NCI-H1417 (cell line): ENCODE results near the gene ATP23.

ENCODE experiments used
- DNase-seq, 3 experiments: peaks; one replicate each; lab custom pipeline; 2025; lab: John Stamatoyannopoulos, UW

Gene ATP23, protein sequence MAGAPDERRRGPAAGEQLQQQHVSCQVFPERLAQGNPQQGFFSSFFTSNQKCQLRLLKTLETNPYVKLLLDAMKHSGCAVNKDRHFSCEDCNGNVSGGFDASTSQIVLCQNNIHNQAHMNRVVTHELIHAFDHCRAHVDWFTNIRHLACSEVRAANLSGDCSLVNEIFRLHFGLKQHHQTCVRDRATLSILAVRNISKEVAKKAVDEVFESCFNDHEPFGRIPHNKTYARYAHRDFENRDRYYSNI

DNA sequence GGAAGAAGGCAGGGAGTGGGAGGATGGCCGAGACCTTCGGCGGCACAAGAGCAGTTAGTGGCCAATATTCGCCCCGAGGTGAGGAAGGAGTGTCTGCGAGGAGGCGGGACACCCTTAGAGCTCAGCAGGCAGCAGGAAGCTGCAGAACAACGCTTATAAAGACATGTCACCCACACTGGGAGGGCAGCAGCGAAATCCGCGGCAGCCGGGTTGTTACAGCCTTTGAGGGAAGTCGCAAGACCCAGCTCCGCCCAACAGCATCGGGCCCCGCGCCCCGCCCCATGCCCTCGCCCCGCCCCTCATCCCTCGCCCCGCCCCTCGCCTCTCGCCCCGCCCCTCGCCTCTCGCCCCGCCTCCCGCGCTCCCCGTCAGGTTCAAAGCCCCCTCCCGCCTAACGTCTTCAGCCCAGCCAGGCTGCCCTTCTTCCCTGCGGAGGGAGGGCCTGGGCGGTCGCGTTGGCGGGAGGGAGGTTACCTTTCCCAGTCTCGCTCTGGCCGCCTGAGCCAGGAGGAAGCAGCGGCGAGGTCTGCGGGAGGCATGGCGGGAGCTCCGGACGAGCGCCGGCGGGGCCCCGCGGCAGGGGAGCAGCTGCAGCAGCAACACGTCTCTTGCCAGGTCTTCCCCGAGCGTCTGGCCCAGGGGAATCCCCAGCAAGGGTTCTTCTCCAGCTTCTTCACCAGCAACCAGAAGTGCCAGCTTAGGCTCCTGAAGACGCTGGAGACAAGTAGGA, at the start of gene ATP23:
Gene ATP23 (plus strand): TSS at position 403 of the 730 bp plus-strand sequence. CDS start 135 bp downstream, at position 538.
- peak; percentile 97 to 98 (median 97) for DNase-seq

DNA sequence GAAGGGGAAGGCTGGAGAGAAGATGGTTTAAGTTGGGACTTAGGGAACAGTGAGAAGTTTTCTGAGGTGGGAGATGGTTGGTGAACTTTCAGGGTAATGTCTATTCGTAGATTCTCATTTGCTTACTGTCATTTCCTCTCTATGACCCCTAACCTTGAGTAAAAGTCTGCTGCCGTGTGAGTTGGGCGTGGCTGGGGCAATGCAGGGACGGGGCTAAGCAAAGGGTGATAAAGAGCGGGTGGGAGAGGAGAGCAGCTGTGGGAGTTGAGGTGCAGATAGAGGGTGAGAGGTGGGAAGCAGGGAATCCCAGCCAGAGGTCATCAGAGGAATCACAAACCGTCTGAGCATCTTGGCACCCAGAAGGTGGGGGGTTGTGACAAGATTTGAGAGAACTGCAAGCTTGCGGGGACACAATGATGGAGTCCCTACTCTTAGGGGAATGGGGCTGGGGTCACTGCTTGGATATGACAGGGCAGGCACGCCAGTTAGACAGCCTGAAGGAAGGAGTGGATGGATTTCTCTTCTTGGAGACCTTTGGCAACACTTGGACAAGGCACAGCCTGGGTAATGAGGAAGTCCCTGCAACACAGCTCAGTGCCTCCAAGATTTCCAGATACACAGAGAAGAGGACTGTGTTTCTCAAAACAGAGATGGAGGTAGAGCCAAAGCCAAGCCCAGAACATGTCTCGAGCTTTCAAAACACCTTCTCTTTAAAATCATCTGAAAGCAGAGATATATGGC, 49.0 kb upstream of the ATP23 start:
- DNase-seq = no peak

GRCh38 chr12:57893431-57894353, 47.7 kb upstream of the ATP23 start:
- DNase-seq = peak in 1 of 3 experiments; percentile 23

DNA sequence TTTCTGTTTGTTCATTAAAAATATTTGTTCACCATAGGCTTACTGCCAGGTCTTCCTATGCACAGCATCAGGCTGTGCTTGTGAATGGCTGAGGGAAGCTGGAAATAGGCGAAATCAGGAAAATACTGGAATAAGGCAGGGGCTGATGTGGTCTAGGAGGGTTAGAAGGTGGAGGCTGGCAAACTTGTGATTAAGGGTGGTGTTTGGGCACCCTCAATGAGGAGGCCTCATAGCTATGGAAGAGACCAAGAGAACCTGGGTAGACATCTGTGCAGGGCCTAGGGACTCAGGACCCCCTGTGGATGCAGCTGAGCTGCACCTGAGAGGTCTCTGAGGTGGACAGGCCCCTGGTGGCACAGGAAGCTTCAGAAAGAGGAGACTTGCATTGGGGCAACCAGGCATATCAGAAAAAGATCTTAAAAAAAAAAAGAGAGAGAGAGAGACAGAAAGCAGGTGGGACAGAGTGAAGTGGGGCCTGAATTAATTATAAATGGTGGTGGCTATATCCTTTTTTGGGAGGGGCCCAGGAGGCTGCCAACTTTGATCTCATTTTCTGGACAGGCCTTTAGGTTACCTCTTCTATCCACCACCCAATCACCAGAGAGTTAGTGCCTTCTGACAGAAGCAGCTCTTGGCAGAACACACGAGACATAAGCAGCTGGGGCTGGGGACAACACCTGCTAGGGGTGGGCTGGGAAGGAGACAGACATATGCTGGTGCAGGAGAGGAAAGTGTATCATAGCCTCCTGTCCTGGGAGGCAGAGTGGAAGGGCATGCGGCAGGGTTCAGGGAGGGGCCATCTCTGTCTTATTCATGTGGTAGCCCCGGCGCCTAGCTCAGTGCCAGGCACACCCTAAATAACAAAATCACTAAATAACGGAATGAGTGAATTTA, 46.7 kb upstream of the ATP23 start:
- peak; percentile 36 to 62 (median 43) for DNase-seq

- peak in 1 of 3 experiments; percentile 50 for DNase-seq
Measured at GRCh38 chr12:57895389-57896114, 45.8 kb upstream of the ATP23 start.

GRCh38 chr12:57896115-57896433, 45.3 kb upstream of the ATP23 start:
- DNase-seq = peak in 2 of 3 experiments; percentile 72 to 79

DNA sequence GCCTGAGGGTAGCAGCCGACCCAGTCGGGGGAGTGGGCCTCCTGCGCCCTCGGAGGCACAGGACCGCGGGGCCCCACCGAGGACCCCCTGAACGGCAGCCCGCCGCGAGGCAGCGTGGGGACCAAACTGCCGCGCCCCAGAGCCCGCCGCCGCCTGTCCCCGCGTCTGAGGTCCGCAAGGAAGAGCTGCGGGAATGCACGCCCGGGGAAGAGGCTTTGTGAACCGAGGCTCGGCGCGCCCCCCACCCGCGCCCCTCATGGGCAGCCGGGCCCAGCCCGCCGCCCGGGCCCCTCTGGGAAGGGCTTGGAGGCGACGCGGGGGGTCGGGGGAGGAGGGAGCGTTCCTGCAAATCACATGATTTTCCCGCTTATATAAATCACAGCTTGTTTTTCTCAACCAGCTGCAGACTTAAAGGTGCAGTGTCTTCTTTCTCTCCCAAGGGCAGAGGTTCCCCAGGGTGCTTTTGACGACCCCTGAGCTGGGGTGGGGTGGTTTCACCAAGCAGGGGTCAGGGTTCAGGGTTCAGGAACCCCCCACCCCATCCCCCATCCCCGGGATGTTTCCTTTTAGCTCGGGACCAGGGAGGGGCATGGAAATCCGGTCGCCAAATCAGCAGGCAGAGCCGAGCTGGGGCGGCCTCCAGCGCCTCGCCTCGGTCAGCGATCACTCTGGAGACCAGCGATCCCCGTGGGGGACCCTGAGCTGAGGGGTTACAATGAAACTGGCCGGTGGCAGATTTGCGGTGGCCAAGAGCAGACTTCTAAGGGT, 44.7 kb upstream of the ATP23 start:
- peak; percentile 79 to 92 (median 87) for DNase-seq

DNA sequence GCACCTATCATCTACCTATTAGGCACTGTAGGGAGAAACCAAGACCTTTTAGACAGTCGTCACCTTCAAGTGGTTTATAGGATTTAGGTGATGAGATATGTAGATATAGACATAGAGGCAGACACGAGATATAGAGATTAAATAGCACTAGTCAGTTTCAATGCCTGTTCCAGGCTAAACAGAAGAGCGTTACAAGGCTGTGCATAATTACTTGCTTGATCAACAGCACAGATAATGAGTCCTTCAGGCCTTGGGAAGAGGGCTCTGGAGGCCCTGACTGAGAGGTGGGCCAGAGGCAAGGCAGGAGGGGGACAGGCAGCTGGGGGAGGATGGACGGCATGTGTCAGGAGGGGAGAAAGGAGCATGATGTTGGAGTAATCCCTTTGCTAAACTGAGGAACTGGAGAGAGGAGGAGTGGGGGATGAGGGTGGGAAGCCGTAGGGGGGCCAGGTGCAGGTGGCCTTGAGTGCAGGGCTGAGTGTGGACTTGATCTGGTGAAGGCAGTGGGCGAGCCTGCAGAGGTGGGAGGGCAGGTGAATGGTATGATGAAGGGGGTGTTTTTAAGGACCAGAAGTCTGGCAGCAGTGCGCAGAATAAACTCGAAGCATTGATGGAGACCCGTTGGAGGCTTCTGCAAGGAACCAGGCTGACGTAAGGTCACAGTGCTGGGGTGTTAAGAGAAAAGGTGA, 43.9 kb upstream of the ATP23 start:
- peak; percentile 60 to 90 (median 70) for DNase-seq

GRCh38 chr12:57898308-57898970, 42.9 kb upstream of the ATP23 start:
- peak; percentile 40 to 52 (median 51) for DNase-seq

GRCh38 chr12:57899010-57899662, 42.2 kb upstream of the ATP23 start:
- DNase-seq = peak in 2 of 3 experiments; percentile 50 to 61

GRCh38 chr12:57902478-57902969, 38.8 kb upstream of the ATP23 start:
- DNase-seq = no peak

DNA sequence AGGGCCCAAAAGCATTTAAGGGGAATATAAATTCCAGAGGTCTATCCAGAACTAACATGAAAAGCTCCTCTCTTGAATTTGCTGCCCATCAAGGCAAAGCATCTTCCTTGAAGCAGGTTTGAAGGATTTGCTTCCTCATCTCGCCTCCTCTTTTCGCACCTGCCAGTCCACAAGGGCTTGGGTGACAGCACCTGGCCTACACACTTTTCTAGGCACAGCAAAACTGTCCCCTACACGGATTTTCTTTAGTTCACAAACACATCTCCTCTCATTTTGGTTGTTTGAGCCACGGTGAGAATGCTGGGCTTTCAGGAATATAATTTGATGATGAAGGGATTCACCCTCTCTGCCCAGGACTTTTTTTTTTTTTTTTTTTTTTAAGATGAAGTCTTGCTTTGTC, 36.9 kb upstream of the ATP23 start:
- DNase-seq = no peak

GRCh38 chr12:57904848-57905811, 36.2 kb upstream of the ATP23 start:
- peak; percentile 87 to 98 (median 96) for DNase-seq

- DNase-seq = no peak
Measured at GRCh38 chr12:57905812-57906475, 35.4 kb upstream of the ATP23 start.

DNA sequence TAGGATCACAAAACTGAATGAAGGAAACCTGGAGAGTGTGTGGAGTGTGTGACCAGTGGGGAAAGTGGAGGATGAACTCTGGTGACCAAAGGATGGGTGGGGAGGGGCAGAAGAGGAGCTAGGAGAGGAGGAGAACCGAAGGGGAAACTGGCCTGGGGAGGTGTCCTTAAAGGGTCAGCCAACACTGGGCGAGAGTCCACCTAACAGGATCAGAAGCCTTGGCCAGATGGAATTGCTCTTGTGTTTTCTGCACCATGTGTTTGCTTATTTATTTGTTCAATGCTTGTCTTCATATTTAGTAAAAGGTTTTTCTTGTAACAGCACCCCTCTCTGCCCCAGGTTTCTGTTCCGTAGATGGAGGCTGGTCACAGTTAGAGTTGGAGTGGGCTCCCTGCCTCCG, 34.5 kb upstream of the ATP23 start:
- DNase-seq = no peak

DNA sequence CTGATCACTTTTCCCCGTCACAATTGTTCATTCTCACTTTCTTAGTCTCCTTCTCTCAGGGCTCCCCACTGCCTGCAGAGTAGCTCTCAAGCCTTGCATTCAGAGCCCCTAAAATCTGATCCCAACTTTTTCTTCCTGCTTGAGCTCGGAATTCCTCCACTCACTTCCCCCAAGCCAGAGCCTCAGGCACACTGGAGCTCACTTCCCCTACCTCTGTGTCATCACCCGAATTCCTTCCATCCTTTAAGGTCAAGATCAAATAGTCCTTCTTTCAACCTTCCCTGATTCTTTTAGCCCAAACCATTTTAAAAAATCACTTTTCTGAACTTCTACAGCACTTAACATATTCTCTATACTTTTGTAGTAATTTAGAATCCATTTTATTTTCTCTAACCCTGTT, 34.1 kb upstream of the ATP23 start:
- DNase-seq = no peak
